ENCODE data around the gene ANKRD33B.
A peak's percentile ranks its signal among the peaks of the same experiment; 100 is the strongest.

ANKRD33B gene

GRCh38 chr5:10580531-10581423 is 16.9 kb downstream of the ANKRD33B start:
- DNase-seq, result no peak

GRCh38 chr5:10581424-10581748 is 17.5 kb downstream of the ANKRD33B start:
- DNase-seq, result no peak

GRCh38 chr5:10581867-10582511 is 18.1 kb downstream of the ANKRD33B start:
- no peak for DNase-seq

GRCh38 chr5:10582512-10582897 is 18.6 kb downstream of the ANKRD33B start:
- DNase-seq, result no peak

- peak; percentile 64 for DNase-seq
Observed at GRCh38 chr5:10583663-10584572, 20.0 kb downstream of the ANKRD33B start.

GRCh38 chr5:10584714-10585517 is 21.0 kb downstream of the ANKRD33B start:
- no peak for DNase-seq

- DNase-seq, result no peak
Observed at GRCh38 chr5:10585518-10585915, 21.6 kb downstream of the ANKRD33B start.

- DNase-seq, result no peak
Observed at GRCh38 chr5:10586008-10586407, 22.1 kb downstream of the ANKRD33B start.

GRCh38 chr5:10586555-10586954 is 22.7 kb downstream of the ANKRD33B start:
- DNase-seq, result no peak

- no peak for DNase-seq
Observed at GRCh38 chr5:10588109-10588775, 24.4 kb downstream of the ANKRD33B start.

- no peak for DNase-seq
Observed at GRCh38 chr5:10588779-10589447, 25.0 kb downstream of the ANKRD33B start.

GRCh38 chr5:10590226-10590999 is 26.5 kb downstream of the ANKRD33B start:
- no peak for DNase-seq

- DNase-seq, result no peak
Observed at GRCh38 chr5:10591159-10591558, 27.3 kb downstream of the ANKRD33B start.

GRCh38 chr5:10591966-10592365 is 28.1 kb downstream of the ANKRD33B start:
- no peak for DNase-seq

- no peak for DNase-seq
Observed at GRCh38 chr5:10592601-10593000, 28.7 kb downstream of the ANKRD33B start.

- DNase-seq, result no peak
Observed at GRCh38 chr5:10593531-10594181, 29.8 kb downstream of the ANKRD33B start.

- no peak for DNase-seq
Observed at GRCh38 chr5:10594591-10595210, 30.8 kb downstream of the ANKRD33B start.

- DNase-seq, result no peak
Observed at GRCh38 chr5:10595293-10595671, 31.4 kb downstream of the ANKRD33B start.

- DNase-seq, result no peak
Observed at GRCh38 chr5:10595672-10596309, 31.9 kb downstream of the ANKRD33B start.

Measured in NCI-H1105 treated with DMSO at 0.1 percent for 48 hours (cell line).